D721Med (cell line): ENCODE data around the gene KCTD7.
"Not testable (repeated sequence)": the region's sequence is repeated elsewhere in the genome, so short reads cannot be mapped to it uniquely, and the experiment has no call there.

Experiments used
- DNase-seq: peaks from one replicate; pipeline ENCODE4 v3.0.0; 2011; ENCODE audit warnings: low spot score; ENCODE audit not compliant: insufficient read length
- FAIRE-seq: peaks from 2 replicates; lab custom pipeline; 2011; peaks lifted over from hg19 to GRCh38; lab: Jason Lieb, UNC
- CTCF ChIP-seq: IDR thresholded peaks from 2 replicates; pipeline ENCODE4 v1.5.1; 2012; ENCODE audit warnings: mild to moderate bottlenecking, control low read depth; ENCODE audit not compliant: insufficient read depth; ENCODE audit errors: missing control alignments

KCTD7 gene

GRCh38 chr7:66640802-66641525, 12.3 kb downstream of the KCTD7 start:
- no peak for FAIRE-seq
- TF ChIP-seq CTCF: no peak

GRCh38 chr7:66641526-66641871, 12.8 kb downstream of the KCTD7 start:
- no peak for FAIRE-seq
- no peak for TF ChIP-seq CTCF
- no peak for DNase-seq

More at GRCh38 chr7:66640802-66641525, 12.3 kb downstream of the KCTD7 start:
- DNase-seq: no peak

GRCh38 chr7:66642186-66642585, 13.5 kb downstream of the KCTD7 start:
- DNase-seq (no peak), FAIRE-seq (no peak)
- no peak for TF ChIP-seq CTCF

- FAIRE-seq: no peak
Observed at GRCh38 chr7:66642932-66643331, 14.3 kb downstream of the KCTD7 start.

GRCh38 chr7:66643395-66643794, 14.7 kb downstream of the KCTD7 start:
- no peak for FAIRE-seq
- DNase-seq: no peak
- TF ChIP-seq CTCF: no peak

More at GRCh38 chr7:66642932-66643331, 14.3 kb downstream of the KCTD7 start:
- no peak for DNase-seq
- no peak for TF ChIP-seq CTCF

GRCh38 chr7:66651026-66651425, 22.3 kb downstream of the KCTD7 start:
- DNase-seq, FAIRE-seq: not testable (repeated sequence)

- DNase-seq, FAIRE-seq: not testable (repeated sequence)
Observed at GRCh38 chr7:66653719-66654274, 25.1 kb downstream of the KCTD7 start.

- FAIRE-seq (no peak), DNase-seq (peak; percentile 91)
- peak; percentile 6 for TF ChIP-seq CTCF
Observed at GRCh38 chr7:66654275-66655112, 25.8 kb downstream of the KCTD7 start.

GRCh38 chr7:66655113-66655806, 26.6 kb downstream of the KCTD7 start:
- not testable (repeated sequence) for DNase-seq, FAIRE-seq

GRCh38 chr7:66655826-66656485, 27.3 kb downstream of the KCTD7 start:
- not testable (repeated sequence) for DNase-seq, FAIRE-seq
